NCI-H345 treated with DMSO at 0.1 percent for 48 hours (cell line): Measurements from ENCODE around the gene SYNDIG1.

Experiments
- DNase-seq: peaks from one replicate; lab custom pipeline; 2025; ENCODE audit not compliant: unreplicated experiment; lab: John Stamatoyannopoulos, UW

Gene SYNDIG1

DNA sequence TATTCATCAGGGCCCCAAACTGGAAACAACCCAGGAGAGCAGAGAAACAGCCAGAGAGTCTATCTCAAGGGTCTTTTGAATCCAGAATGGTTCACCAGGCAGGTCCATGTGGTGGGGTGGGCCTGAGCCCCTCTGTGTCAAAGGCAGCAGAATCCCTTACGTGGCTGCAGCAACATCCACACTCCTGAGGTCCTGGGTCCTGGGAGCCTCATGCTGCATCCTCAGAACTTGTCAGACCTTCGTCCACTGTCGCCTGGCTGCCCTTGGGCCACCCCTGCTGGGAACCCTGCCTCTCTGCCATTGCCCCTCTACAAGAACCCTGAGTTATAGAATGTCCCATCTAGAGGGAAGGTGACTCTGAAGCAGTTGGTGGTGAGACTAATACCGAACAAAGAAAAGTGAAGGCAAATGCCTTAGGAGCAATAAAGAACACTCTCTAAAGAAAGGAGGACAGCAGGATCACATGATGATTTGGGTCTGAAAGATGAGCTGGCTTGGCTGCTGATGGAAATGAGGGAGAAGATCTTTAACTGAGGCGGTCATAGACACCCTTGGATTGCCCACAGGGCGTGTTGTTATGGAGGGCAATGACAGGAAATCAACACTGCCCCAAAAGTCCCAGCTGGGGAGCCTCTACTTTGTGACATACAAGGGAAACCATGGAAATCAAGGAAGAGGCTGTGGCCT is 161.2 kb downstream of the SYNDIG1 start:
- no peak for DNase-seq

DNA sequence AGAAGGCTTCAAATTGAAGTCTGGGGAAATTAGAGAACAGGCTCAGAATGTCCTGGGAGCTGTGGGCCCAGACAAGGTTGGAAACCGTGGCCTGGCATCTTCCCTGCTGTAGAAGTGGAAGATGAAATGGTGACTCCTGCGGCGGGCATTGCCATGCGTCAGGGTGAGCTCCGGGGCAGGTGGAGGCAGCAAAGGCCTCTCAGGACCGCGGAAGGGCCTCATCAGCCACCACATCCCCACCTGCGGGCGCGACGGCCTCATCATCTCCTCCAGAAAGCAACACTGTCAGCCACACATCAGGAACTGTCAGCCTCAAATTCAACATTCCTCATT is 161.7 kb downstream of the SYNDIG1 start:
- DNase-seq: no peak

DNA sequence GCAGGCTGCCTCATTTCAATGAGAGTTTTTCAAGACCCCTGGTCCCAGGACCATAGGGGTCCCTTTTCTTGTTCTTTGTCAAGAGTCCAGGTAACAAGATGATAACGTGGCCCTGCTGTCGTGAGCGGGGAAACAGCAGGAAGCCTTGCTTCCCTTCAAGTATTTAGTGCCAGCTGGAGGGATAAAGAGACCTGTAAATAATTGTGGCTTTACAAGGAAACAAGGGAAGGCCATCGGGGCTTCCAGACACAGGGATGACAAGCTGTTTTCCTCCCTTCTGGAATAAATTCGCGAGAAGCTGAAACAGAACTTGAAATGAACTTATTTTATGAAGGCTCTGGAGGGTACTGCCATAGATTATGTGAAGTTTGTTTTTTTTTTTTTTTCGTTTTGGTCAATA is 163.2 kb downstream of the SYNDIG1 start:
- no peak for DNase-seq

DNA sequence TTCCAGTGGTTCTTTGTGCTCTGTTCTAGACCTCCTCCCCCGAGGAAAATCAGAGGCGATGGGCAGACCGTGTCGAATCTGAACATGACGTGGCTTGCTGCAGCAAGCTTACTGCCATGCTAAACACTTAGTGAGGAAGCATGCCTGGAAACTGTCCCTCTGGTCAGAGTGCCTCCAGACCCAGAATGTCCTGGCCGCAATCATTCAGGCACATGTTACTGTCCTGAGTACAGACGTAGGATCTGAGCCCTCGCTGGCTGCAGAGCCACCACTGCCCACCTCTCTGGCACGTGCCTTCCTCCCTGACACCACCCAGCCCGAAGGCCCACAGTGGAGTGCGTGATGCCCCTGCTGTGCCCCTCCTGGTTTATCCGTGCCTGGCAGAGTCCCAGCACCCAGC is 163.6 kb downstream of the SYNDIG1 start:
- peak; percentile 24 for DNase-seq

DNA sequence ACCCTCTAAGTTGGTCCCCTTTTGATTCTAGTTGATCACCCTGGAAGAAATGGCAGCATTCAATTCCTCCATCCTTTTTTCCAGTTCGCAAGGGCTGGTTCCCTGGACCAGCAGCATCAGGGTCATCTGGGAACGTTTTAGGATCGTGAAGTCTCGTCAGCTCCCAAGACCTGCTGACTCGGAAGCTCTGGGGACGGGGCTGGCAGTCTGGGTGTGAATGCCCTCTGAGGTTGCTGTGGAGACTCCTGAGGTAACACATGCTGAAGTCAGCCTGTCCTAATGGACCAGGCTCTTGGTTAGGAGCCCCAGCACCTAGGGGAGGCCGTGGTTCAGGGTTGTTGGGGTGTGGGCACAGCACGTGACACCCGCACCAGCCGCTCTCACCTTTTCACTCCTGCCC is 164.1 kb downstream of the SYNDIG1 start:
- DNase-seq: no peak

DNA sequence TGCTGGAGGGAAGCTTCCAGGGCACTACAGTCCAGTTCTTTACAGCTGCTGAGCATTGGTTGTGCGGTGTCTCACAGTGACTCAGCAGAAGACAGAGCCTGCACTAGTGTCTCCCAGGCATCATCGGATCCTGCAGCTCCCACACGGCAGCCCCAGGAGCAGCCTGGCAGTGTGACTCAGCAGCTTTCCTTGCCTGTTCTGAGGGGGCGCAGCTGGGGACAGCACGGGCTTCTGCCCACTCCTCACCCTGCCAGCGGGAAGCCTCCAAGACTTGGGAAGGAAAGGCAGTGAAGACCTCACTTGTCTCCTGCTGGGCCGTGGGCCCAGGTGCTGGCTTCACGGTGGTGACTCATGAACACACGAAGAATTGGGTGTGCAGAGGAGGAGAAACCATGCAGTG is 165.4 kb downstream of the SYNDIG1 start:
- DNase-seq: no peak

DNA sequence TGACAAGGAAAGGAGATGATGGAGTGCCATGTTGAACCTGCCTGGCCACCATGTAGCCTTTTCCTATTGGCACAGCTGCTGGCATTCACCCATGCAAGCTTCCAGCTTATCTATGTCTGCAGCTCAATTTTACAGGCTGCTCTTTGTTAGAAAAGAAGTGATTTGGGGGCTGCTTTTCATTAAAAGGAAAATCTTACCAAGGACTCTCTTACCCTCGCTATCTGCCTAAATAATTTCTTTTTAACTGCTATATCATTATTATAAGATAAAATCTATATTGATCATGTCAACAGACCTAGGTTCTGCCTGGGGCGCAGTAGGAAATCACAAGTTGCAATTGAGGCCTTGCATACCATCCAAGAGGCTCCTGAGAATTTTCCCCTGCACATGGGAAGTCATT is 167.2 kb downstream of the SYNDIG1 start:
- no peak for DNase-seq

DNA sequence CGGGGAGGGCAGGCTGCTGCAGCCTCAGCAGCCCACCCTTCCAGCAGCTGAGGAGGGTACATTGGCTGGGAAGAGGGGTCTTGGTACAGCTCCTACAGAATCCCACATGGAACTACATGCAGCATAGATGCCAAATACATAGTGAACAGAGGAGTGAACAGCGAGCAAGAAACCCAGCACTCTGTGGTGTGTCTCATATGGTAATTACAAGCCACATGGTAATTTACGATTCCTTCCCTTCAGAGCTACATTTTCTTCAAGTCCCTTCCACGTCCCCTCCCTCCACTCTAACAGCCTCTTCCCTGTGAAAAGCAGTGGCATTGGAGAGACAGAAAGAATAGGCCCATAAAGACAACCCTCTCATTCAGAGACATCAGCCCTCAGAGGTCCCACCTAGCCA is 167.7 kb downstream of the SYNDIG1 start:
- DNase-seq: no peak

DNA sequence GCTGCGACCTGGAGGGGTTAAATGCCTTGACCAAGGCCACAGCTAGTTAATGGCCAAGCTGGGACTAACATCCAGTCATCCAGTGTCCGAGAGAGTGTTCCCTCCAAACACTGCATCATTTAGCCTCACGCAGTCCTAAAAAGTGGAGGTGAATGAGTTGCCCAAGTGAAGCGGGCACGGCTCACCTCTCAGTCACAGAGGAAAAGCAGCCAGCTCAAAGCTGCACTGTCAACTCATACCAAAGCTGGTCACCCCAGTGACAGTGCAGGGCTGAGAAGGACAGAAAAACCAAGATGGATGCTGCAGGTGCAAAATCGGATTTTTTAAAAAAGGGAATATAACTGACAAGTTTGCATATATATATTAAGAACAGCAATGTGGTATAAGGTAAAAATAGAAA is 168.5 kb downstream of the SYNDIG1 start:
- no peak for DNase-seq

DNA sequence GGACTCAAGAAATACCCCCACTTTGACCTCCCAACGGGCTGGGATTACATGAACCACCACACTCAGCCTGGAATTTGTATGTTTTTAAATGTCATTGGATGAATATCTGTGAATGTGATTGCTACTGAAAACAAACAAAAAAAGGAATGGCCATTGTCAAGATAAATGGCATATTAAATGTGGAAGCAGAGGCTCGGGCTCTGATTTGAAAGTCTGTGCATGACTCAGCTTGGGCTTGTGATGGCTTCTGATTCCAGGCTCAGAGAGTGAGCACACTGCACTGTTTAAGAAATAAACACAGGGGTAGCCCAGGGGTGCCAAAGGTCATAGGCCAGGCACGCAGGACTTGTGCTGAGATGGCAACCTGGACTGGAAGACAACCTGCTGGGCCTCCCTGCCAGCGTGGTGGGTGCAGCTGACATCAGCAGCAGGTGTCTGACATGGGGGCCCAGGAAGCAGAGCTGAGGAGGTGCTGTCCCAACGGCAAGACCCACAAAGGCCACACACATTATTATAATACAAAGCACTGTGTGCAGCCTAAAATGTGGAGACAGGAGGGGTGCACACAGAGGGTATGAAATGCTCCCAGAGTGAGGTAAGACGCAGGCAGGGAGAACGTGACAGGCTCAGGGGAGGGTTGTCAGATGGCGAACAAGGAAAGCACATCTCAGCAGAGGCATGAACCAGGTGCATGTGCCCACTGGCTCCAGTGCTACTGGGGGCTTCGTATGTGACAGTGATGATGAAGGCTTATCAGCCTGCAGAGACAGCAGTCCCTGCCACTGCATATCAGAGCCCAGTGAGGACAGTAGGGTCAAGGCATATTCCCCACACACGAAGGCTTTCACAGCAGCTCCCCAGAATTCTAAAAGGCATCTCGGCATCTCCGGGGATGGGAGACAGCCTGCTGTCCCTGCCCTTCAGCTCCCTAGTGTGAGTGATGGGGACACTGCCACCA is 169.4 kb downstream of the SYNDIG1 start:
- DNase-seq: no peak

DNA sequence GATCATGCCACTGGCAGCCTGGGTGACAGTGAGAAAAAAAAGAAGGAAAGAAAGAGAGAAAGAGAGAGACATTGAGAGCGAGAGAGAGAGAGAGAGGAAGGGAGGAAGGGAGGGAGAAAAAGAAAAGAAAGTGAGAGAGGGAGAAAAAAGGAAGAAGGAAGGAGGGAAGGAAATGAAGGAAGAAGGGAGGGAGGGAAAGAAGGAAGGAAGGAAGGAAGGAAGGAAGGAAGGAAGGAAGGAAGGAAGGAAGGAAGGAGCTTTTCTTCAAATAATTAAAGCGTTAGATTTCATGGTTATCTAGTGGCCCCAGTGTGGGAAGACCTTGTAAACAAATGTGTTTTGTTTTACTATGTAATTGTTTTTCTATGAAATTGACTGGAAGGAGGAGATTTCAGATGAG is 170.8 kb downstream of the SYNDIG1 start:
- no peak for DNase-seq

DNA sequence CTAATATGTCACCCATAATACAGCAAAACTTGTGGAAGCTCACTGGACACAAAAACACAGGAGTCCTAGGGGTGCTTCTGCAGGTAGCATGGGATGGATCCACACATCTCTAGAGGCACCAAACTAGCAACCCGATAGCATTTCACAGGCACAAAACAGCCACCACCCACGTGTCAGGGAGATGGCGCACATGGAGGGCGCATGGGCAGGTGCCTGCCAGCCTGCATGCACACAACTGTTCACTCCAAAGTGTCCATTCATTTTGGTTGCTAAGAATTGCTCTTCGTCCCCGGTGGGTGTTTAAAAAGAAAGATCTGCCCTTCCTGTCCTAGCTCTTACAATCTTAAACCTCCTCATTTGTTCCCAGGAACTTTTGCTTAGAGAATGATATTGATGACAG is 171.3 kb downstream of the SYNDIG1 start:
- no peak for DNase-seq

DNA sequence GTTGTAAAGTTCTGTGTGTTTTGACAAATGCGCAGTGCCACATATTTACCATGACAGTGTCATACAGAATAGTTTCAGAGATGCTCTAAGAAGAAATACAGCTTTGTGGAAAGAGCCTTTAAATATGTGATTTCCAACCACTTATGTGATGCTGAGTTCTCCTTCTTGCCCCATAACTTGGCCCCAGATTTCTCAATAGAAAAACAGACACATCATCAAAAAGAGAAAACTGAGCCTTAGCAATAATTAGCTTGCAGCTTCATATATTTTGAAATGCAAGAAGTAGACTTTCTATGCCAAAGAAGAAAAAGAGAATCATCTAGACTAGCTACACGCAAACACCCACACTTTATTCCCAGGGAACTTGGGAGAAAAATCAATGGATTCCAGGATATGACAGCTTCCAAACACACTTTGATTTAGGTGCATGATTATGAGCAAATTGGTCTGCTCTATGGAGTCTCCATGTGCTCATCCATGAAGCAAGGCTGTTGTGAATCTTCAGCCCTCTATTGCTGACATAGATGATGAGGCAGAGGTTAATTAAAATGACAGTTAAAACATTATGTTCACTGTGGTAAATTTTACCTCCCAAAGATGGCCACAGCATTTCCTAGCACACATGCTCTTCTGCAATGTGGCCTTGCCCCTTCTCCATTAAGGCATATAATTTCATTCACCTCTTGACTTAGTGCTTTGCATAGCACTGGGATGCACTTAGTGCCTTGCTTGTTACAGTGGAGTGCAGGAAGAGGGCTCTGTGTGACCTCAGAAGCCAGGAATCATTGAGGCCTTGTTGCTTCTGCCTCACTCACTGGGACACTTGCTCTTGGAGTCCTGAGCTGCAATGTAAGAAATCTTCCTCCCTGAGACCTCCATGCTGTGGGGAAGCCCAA is 174.6 kb downstream of the SYNDIG1 start:
- DNase-seq: no peak

DNA sequence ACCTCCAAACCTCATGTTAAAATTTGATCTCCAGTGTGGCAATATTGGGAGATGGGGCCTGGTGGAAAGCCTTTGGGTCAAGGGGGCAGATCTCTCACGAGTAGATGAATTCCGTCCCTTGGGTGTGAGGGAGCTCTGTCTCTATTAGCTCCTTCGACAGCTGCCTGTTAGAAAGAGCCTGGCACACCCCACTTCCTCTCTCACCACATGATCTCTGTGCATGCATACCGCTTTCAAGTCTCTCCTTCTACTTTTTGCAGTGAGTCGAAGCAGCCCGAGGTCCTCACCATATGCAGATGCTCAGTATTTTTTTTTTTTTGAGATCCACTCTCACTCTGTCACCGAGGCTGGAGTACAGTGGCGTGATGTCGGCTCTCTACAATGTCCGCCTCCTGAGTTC is 176.9 kb downstream of the SYNDIG1 start:
- no peak for DNase-seq

DNA sequence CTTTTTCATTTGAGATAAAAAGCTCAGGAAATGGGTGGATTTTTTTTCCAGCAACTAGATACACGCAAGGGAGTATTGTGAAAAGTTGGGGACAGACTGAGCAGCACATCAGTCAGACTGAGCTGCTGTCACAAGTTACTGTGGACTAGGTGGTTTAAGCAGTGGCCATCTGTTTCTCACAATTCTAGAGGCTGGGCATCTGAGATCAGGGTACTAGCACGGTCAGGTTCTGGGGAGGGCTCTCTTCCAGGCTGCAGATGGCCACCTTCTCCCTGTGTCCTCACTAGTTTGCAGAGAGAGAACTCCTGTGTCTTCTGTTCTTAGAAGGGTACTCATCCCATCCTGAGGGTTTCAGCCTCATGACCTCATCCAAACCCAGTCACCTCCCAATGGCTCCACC is 178.3 kb downstream of the SYNDIG1 start:
- DNase-seq: no peak

DNA sequence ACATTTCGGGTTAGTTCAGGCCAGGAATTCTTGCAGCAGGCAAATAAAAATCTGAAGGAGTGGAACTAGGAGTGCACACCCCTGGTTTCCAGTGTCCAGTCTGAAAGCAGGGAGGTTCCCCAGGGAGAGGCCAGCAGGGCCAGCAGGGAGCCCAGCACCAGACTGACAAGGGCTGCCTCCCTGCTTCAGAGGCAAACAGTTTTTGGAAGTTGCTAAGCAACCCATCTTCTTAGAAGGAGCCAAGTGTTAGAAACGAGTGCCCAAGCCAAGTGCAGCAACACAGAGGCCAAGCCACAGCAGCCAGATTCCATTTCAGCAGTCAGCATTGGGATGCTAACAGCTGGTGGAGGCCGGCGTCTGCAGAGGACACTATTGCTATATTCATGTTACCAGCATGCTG is 179.1 kb downstream of the SYNDIG1 start:
- DNase-seq: no peak

DNA sequence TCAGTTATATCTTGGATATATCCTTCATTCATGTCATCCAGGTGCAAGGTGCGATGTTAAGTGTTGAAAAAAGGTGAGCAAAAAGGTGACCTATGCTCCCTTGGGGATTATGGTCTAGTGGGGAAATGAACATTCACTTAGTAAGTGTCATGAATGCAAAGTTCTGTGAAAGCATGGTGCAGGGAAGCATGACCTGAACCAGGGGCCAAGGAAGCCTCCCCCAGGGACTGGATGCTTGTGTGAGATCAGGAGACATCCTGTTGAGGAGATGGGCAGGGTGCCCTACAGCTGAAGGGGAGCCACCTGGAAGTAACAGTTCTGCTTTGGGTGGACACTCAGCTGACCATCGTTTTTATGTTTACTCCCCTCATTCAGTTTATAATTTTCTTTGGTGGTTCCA is 179.5 kb downstream of the SYNDIG1 start:
- DNase-seq: no peak

DNA sequence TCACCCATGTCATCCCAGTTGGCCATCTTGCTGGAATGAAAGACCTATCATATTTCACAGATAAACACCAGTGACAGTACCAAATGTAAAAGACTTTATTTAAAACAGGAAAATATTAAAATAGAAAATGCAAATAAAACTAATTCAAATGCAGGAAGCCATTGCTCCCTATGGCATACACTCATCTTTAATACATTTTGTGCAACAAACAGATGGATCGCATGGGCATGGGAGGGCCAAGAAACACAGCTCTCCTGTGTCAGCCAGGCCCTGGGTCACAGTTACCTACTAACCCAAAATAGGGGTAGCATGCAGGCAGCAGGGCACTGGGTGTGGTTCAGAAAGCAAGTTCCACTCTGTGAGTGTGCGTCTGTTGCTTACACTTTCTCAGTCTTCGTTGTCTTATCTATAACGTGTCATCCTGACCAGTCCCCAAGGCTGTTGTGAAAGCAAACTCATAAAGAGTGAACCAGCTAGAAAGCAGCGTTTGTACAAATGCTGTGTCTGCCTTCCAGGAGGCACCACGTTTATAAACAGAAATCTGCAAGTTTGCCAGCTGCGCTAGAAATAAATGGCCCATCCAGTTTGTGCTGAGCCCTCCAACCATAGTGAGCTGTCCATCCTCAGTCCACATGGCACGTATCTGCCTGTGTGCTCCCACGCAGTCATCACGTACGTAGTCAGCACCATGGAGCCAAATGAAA is 180.5 kb downstream of the SYNDIG1 start:
- no peak for DNase-seq

DNA sequence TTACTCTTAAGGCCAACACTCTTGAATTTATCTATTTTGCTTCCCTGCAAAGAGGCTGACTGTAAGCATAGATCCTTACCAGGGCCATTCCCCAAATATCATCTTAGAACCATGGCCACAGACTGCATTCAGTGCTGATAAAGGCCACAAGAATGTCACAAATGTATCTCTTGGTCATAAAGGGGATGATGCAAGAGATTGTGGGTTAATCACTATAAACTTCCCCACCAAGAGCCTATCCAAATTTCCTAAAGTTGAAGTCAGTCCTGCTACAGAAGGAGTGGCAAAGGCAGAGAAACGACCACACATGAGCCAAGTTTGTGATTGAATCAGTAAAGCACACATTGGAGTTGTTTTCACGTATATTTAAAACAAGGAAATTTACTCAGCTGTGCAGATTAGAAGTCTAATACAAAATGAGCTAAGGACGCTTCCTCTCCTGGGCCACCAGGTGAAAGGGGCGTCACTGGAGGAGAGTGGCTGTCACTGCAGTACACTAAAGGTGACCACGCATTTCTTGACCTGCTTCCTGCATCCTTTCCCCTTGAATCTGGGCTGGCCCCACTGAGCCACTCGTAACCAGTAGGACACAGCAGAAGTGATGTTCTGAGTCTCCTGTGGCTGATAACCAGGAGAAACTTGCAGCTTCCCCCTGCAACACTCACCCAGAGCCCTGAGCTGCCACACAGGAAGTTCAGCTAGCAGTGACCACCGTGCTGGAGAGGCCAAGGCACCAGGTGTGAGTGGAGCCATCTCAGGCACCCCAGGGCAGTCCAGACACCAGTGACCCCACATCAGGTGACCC is 181.9 kb downstream of the SYNDIG1 start:
- DNase-seq: no peak

DNA sequence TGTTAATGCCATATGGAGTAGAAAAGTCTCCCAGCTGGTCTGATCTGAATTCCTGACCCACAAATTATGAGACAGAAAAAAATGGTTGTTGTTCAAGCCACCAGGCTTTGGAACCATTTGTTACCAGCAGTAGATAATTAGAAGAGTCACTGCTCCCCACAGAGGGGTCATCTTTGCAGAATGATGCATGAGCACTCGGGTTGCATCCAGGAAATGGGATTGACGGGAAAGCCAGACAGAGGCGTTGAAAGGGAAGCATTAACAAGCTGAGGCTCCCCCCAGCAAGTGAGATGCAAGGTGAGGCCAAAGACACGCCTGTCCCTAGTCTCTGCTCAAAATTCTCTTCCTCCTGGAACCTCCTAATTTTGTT is 182.5 kb downstream of the SYNDIG1 start:
- DNase-seq: no peak
